Measurements from ENCODE around the gene ZSWIM3.

DNA sequence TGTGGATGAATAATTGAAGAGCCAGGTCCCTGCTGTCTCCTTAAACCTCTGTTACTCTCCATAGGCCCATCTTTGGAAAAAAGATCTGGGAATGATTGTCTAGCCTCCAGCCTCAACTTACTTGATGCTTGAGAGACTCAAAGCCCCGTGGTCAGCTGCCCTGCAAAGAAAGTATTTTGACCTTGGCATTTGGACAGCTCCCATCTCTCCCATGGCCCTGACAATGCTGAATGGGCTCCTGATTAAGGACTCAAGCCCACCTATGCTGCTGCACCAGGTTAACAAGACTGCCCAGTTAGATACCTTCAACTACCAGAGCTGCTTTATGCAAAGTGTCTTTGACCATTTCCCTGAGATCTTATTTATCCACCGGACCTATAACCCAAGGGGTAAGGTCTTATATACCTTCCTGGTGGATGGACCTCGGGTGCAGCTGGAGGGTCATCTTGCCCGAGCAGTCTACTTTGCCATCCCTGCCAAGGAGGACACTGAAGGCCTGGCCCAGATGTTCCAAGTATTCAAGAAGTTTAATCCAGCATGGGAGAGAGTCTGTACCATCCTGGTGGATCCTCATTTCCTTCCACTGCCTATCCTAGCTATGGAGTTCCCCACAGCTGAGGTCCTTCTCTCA, 25.2 kb downstream of the ZSWIM3 start:
- TF ChIP-seq, protein P1, sequence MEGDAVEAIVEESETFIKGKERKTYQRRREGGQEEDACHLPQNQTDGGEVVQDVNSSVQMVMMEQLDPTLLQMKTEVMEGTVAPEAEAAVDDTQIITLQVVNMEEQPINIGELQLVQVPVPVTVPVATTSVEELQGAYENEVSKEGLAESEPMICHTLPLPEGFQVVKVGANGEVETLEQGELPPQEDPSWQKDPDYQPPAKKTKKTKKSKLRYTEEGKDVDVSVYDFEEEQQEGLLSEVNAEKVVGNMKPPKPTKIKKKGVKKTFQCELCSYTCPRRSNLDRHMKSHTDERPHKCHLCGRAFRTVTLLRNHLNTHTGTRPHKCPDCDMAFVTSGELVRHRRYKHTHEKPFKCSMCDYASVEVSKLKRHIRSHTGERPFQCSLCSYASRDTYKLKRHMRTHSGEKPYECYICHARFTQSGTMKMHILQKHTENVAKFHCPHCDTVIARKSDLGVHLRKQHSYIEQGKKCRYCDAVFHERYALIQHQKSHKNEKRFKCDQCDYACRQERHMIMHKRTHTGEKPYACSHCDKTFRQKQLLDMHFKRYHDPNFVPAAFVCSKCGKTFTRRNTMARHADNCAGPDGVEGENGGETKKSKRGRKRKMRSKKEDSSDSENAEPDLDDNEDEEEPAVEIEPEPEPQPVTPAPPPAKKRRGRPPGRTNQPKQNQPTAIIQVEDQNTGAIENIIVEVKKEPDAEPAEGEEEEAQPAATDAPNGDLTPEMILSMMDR (IDR thresholded peaks at IDR 0.05): no peak
- TF ChIP-seq POLR2A (IDR thresholded peaks at IDR 0.05): no peak
